GM12873 (cell line): ENCODE measurements around the gene SAFB2.

Experiments
- CTCF ChIP-seq: IDR thresholded peaks from 2 replicates; pipeline ENCODE4 v1.5.1; 2012; ENCODE audit warnings: low read depth, mild to moderate bottlenecking, moderate library complexity, low read length, control low read depth; ENCODE audit not compliant: insufficient read depth; ENCODE audit errors: missing control alignments

SAFB2 gene

GRCh38 chr19:5541456-5541855 is 81.1 kb downstream of the SAFB2 start:
- no peak for TF ChIP-seq CTCF

GRCh38 chr19:5540208-5540607 is 82.4 kb downstream of the SAFB2 start:
- no peak for TF ChIP-seq CTCF

GRCh38 chr19:5537870-5538269 is 84.7 kb downstream of the SAFB2 start:
- no peak for TF ChIP-seq CTCF
